Esophagus muscularis mucosa (tissue), 3 donors: ENCODE data around the gene HIBCH.

Experiments
- POLR2AphosphoS5 ChIP-seq, 2 donors: sonication (generic); formaldehyde crosslinking; IDR thresholded peaks; one replicate each; pipeline ENCODE4 v1.6.1; 2017; ENCODE audit warnings: antibody characterized with exemption in 2 of 2
- TF ChIP-seq, protein P1 (sequence below), 3 experiments: fragments of 200-600 bp in 2 of 3; fragments of 450-650 bp in 1 of 3; sonication (generic) in 2 of 3; IDR thresholded peaks; one replicate each; pipeline ENCODE4 v1.5.1; 2017 to 2019; ENCODE audit warnings: antibody characterized with exemption in 3 of 3, mild to moderate bottlenecking in 2 of 3, moderate library complexity in 1 of 3

DNA sequence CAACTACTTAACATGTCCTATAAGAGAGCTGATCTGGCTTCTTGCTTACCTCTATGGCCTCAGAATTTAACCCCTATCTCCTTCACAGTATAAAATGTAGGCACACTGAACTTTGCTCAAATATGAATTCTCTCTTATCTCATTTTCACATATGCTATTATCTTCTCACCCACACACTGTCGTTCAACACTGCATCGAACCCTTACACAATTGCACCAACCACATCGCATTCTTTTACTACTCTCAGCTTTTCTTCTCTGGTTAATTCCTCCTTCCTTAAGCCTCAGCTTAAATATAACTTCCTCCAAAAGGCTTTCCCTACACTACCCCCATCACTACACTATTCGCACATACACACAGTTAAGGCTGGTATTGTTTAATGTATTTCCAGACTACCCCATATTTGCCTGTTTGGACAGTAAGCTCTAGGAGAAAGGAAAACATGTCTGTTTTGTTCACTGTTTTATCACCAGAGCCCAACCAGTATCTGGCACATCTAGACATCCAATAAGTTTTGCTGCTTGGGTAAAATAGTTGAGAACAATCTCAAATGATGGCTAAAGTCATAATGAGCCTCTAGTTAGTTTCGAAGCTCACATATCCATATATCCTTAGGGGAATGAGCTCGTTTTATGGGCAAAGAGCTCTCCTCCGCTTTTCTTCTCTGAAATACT lies 47.7 kb downstream of the HIBCH start:
- TF ChIP-seq, protein P1, sequence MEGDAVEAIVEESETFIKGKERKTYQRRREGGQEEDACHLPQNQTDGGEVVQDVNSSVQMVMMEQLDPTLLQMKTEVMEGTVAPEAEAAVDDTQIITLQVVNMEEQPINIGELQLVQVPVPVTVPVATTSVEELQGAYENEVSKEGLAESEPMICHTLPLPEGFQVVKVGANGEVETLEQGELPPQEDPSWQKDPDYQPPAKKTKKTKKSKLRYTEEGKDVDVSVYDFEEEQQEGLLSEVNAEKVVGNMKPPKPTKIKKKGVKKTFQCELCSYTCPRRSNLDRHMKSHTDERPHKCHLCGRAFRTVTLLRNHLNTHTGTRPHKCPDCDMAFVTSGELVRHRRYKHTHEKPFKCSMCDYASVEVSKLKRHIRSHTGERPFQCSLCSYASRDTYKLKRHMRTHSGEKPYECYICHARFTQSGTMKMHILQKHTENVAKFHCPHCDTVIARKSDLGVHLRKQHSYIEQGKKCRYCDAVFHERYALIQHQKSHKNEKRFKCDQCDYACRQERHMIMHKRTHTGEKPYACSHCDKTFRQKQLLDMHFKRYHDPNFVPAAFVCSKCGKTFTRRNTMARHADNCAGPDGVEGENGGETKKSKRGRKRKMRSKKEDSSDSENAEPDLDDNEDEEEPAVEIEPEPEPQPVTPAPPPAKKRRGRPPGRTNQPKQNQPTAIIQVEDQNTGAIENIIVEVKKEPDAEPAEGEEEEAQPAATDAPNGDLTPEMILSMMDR (IDR thresholded peaks at IDR 0.05), result no peak
- TF ChIP-seq POLR2AphosphoS5 (IDR thresholded peaks at IDR 0.05), result no peak
